ENCODE measurements around the gene LAMB3. TPM values are rescaled to one million over a fixed set of nuclear protein-coding genes. Genes with fewer than 3 reads are reported as not detected.

The LAMB3 gene
- total and polyA plus RNA-seq, 2 donors, result 13.3 to 15.3 TPM

DNA sequence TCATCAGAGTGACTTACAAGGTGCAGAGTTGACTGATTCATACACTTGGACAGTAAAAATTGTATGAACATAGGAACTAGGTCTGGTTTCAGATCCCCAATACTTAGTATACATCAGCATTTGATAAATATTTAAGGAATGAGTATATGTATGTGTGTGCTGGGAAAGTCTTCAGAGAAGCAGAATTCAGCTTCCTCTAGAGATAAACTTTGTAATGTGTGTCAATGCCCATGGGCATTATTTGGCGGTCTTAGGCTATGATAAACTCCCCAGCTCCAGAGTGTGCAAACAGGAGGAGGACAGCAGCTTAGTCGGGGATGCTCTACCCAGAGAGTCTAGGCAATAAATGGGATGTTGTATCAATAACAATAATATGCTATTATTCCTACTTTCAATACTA, 71.6 kb downstream of the LAMB3 start:
- H3K27ac ChIP-seq (ENCODE audit: low read depth), result no peak overlapping the region
- WGBS, result 86% methylated on average over 2 of the region's 2 CpGs
- H3K36me3 ChIP-seq (ENCODE audit: insufficient read depth), result no peaks in the 10 kb centered on the region
- no peak for DNase-seq (ENCODE audit: extremely low spot score)
- peaks cover 2% of the 10 kb centered on the region for H3K4me1 ChIP-seq (ENCODE audit: insufficient read depth)
- no peak overlapping the region for H3K4me3 ChIP-seq (ENCODE audit: low read depth, low read length)

DNA sequence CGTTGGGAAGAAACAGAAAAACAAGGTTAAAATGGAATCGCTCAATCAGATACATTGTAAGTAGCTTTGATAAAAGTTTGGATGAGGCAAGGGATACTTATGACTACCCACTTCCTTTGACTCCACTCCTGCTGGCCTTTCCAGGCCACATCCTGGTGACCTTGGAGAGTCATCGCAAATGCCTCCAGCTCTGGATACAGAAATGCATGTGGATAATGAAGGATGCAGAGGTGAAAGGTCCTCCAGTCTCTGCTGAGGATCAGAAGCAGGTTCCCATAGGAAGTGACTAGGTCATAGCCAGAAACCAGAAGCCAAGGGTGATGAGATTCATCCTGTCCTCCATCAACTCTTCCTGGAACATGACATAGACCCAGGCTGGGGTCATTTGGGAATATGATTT, 74.9 kb downstream of the LAMB3 start:
- DNase-seq (ENCODE audit: extremely low spot score), result no peak
- Histone ChIP-seq H3K36me3 (ENCODE audit: insufficient read depth) (no peaks in the 10 kb centered on the region), H3K27ac (ENCODE audit: low read depth) (no peak overlapping the region), H3K4me1 (ENCODE audit: insufficient read depth) (no peaks in the 10 kb centered on the region), H3K4me3 (ENCODE audit: low read depth, low read length) (no peak overlapping the region)
- 92% methylated on average over 3 of the region's 3 CpGs for WGBS

DNA sequence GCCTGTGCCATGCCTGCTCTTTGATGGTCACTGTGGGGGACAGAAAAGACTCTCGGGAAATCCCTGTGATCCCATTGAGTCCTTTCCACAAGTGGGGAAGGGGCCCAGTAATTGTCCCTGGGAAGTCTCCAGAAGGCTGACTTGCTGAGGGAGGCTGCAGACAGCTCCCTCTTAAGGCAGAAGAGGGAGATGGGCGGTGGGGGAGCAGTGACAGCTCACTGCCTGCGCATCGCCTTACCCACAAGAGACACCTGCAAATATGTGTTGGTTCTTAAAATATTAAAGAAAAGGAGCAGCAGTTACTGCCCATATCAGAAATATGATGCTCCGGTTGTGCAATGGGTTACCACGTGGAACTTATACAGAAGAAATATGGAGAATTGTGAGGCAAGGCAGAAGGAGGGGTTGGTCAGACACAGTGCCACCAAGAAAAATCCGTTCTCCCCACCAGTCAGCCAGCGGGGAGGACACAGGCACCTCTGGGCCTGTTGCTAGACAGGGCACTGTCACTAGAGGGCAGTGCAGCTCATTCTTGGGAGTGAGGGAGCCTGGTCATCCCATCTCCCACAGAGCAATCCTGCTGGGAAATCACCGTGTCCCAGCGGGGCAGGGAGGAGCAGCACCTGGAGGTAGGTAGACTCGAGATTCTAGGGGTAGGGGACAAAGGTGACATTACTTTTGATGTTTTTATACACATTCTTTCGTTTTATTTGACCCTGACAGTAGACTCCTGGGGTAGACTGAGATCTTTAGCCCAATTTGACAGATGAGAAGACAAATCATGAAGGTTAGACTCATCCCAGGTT, 75.6 kb downstream of the LAMB3 start:
- Histone ChIP-seq H3K27ac (ENCODE audit: low read depth) (no peak overlapping the region), H3K36me3 (ENCODE audit: insufficient read depth) (no peaks in the 10 kb centered on the region), H3K4me3 (ENCODE audit: low read depth, low read length) (no peak overlapping the region), H3K4me1 (ENCODE audit: insufficient read depth) (no peaks in the 10 kb centered on the region)
- DNase-seq (ENCODE audit: extremely low spot score), result no peak
- WGBS, result 21% methylated on average over 12 of the region's 12 CpGs

DNA sequence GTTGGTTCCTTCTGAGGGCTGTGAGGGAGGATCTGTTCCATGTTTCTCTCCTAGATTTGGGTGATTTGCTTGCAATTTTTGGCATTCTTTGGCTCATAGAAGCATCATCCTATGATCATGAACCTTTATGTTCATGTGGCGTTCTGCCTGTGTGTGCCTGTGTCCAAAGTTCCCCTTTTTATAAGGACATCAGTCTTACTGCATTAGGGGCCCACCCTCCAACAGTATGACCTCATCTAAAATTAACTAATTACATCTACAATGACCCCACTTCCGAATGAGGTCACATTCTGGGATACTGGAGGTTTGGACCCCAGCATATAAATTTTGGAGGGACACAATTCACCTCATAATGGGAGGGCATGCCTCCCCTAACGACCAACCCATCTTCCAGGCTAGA, 81.5 kb downstream of the LAMB3 start:
- H3K36me3 ChIP-seq (ENCODE audit: insufficient read depth), result no peaks in the 10 kb centered on the region
- DNase-seq (ENCODE audit: extremely low spot score), result no peak
- 81% methylated on average over 3 of the region's 3 CpGs for WGBS
- H3K4me1 ChIP-seq (ENCODE audit: insufficient read depth), result no peaks in the 10 kb centered on the region
- H3K27ac ChIP-seq (ENCODE audit: low read depth), result no peak overlapping the region
- H3K4me3 ChIP-seq (ENCODE audit: low read depth, low read length), result no peak overlapping the region

DNA sequence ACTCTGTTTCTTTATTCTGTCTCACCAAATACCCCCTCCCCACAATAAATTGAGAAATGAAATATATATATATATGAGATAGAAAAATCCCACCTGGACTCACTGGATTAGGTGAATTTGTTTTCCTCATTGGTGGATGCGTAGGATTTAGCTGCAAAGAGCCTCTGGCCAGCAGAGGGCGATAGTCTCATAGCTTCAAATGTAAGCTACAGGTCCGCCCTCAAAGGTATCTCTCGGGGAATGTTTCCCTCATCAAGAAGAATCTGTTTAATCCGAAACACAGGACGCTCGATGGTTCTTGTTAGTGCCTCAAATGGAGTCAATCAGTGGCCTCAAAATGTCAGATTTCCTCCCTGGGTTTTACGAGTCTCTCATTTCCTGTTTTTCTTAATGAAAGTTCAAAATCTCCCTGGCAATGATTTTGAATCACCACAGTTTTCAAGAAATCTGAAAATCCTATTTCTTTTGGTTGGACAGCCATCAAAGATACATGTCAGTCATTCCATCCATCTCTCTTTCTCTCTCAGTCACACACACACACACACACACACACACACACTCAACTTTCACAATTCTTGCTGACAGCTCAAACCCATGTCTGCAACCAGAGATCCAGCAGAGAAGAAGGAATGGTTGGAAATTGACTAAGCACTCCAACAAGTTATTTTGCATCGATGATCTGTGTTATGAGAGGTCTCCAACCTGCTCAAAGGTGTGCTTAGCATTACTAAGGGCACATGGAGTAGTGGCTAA, 82.6 kb downstream of the LAMB3 start:
- Histone ChIP-seq H3K36me3 (ENCODE audit: insufficient read depth) (no peaks in the 10 kb centered on the region), H3K4me3 (ENCODE audit: low read depth, low read length) (no peak overlapping the region), H3K27ac (ENCODE audit: low read depth) (no peak overlapping the region), H3K4me1 (ENCODE audit: insufficient read depth) (no peaks in the 10 kb centered on the region)
- 15% methylated on average over 9 of the region's 9 CpGs for WGBS
- no peak for DNase-seq (ENCODE audit: extremely low spot score)

DNA sequence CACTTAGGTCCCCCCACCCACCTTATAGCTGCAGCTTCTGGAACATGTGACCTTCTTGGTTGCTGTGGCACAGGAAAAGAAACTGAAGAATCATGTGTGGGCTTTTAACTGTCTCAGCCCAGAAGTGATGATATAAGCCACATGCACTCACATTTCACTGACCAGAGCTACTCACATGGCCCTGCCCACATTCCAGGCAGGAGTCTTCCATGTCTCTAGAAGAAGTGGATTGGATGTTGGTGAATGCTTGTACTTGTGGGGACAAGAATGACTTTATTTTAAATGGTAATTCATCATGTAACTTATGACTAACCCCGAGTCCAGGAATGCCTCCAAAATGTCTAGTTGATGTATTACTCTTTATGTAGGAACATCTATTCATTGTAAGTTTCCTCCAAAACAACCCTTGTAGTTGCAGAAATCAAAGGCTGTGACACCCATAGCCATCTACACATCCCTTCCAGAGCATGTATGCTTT, 84.5 kb downstream of the LAMB3 start:
- no peak overlapping the region for H3K27ac ChIP-seq (ENCODE audit: low read depth)
- H3K4me3 ChIP-seq (ENCODE audit: low read depth, low read length), result no peak overlapping the region
- H3K4me1 ChIP-seq (ENCODE audit: insufficient read depth), result no peaks in the 10 kb centered on the region
- 27% methylated on average over 1 of the region's 1 CpG for WGBS
- DNase-seq (ENCODE audit: extremely low spot score), result no peak
- H3K36me3 ChIP-seq (ENCODE audit: insufficient read depth), result no peaks in the 10 kb centered on the region

DNA sequence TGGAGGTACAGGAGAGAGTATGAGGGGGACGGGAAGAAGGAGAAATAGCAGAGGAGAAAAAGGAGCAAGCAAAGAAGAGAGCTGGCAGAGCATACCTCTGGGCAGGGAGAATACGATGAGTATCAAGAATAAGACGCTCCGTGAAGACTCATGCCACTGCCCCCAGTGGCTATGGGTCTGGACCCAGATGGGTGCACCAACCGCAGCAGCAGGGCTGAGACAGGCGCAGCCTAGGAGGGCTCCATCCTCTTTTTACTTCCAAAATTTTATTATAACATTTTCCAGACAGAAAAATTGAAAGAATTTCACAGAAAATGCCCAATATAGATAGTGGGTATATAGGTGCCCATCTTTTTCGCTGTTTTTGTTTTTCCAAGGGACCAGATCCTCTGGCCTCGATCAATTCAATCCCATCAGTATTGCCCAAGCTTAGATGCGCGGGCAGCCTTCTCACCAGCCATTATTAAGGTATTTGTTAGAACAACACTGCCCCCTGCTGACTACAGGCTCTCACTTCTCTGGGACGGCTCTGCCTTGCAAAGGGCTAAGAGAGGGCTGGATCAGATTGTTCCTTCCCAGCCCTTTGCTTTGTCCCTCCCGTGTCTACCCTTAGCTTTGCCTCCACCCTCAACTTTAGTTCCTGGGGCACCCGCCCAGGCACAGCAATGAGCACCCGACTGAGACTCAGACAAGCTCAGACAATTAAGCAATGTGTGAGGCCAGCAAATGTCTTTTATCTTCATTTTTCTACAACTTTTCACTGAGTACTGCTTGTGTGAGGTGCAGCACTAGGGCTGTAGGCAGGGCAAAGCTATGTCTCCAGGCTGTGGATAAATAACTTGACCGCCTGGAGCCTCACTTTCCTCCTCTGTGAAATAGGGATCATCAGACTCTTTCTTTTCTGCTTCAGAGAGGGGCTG, 86.2 kb downstream of the LAMB3 start:
- H3K4me1 ChIP-seq (ENCODE audit: insufficient read depth), result no peaks in the 10 kb centered on the region
- H3K4me3 ChIP-seq (ENCODE audit: low read depth, low read length), result no peak overlapping the region
- DNase-seq (ENCODE audit: extremely low spot score), result peak; percentile 56
- H3K36me3 ChIP-seq (ENCODE audit: insufficient read depth), result no peaks in the 10 kb centered on the region
- 44% methylated on average over 15 of the region's 15 CpGs for WGBS
- H3K27ac ChIP-seq (ENCODE audit: low read depth), result no peak overlapping the region

Other genes starting within 250 kb of the LAMB3 start
- 0.95 TPM for gene CAMK1G, start 68.7 kb downstream of the LAMB3 start, total RNA-seq
- gene CAMK1G, start 68.7 kb downstream of the LAMB3 start, polyA plus RNA-seq, result 0.11 TPM
- 17.0 TPM for gene G0S2, start 23.0 kb upstream of the LAMB3 start, total RNA-seq
- gene G0S2, start 23.0 kb upstream of the LAMB3 start, polyA plus RNA-seq, result 94.9 TPM
- 1.2 TPM for gene HSD11B1, start 52.4 kb upstream of the LAMB3 start, total RNA-seq
- gene HSD11B1, start 52.4 kb upstream of the LAMB3 start, polyA plus RNA-seq, result 12.5 TPM
- 1.4 TPM for gene TRAF3IP3, start 103.6 kb upstream of the LAMB3 start, total RNA-seq
- gene TRAF3IP3, start 103.6 kb upstream of the LAMB3 start, polyA plus RNA-seq, result 2.3 TPM
- 3.2 TPM for gene C1orf74, start 132.1 kb upstream of the LAMB3 start, total RNA-seq
- gene C1orf74, start 132.1 kb upstream of the LAMB3 start, polyA plus RNA-seq, result 1.4 TPM
- gene IRF6, start 153.7 kb upstream of the LAMB3 start, total RNA-seq, result 25.0 TPM
- 9.3 TPM for gene IRF6, start 153.7 kb upstream of the LAMB3 start, polyA plus RNA-seq
- gene UTP25, start 175.5 kb upstream of the LAMB3 start, total RNA-seq, result 10.5 TPM
- 4.3 TPM for gene UTP25, start 175.5 kb upstream of the LAMB3 start, polyA plus RNA-seq